ENCODE data around the gene STRA6. TPM values are rescaled to one million over a fixed set of nuclear protein-coding genes. Genes with fewer than 3 reads are reported as not detected.
A peak's percentile ranks its signal among the peaks of the same experiment; 100 is the strongest.

Gene STRA6
- total RNA-seq, 1 experiment from 2014 or later, result 8.4 TPM

- CTCF ChIA-PET, result interaction anchor here (1.1 kb wide), 1 partner anchor 126 kb away, joined by 3 read pairs; no protein-coding TSS in a partner anchor
- peaks cover 34% of the 10 kb centered on the region for H3K4me1 Mint-ChIP-seq (ENCODE audit: low read depth, unreplicated experiment)
- no peak for TF ChIP-seq CTCF (IDR thresholded peaks at IDR 0.05; ENCODE audit: unreplicated experiment)
- H3K36me3 Mint-ChIP-seq (ENCODE audit: insufficient read depth, unreplicated experiment), result peaks cover 5% of the 10 kb centered on the region
- no TSS peak for BruUV-seq (replicated peaks)
- H3K27ac Mint-ChIP-seq (ENCODE audit: unreplicated experiment), result no peak overlapping the region
- intact Hi-C loops (cut with micrococcal nuclease; ENCODE audit: unreplicated experiment), result no loop called here
- peaks cover 34% of the 10 kb centered on the region for H3K27me3 Mint-ChIP-seq (ENCODE audit: unreplicated experiment)
- H3K4me3 Mint-ChIP-seq (ENCODE audit: low read depth, unreplicated experiment), result no peak overlapping the region
- DNase-seq, result no peak
- no peaks in the 10 kb centered on the region for H3K9me3 Mint-ChIP-seq (ENCODE audit: low read depth, unreplicated experiment)
Observed at GRCh38 chr15:74182131-74182530, 20.5 kb downstream of the STRA6 start.

GRCh38 chr15:74180881-74181602 is 21.5 kb downstream of the STRA6 start:
- Mint-ChIP-seq H3K36me3 (ENCODE audit: insufficient read depth, unreplicated experiment) (peaks cover 5% of the 10 kb centered on the region), H3K27ac (ENCODE audit: unreplicated experiment) (no peak overlapping the region)
- TF ChIP-seq CTCF (IDR thresholded peaks at IDR 0.05; ENCODE audit: unreplicated experiment), result no peak

GRCh38 chr15:74179983-74180880 is 22.4 kb downstream of the STRA6 start:
- no TSS peak for BruUV-seq (replicated peaks)
- Mint-ChIP-seq H3K4me1 (ENCODE audit: low read depth, unreplicated experiment) (peaks cover 34% of the 10 kb centered on the region), H3K36me3 (ENCODE audit: insufficient read depth, unreplicated experiment) (peaks cover 12% of the 10 kb centered on the region), H3K9me3 (ENCODE audit: low read depth, unreplicated experiment) (no peaks in the 10 kb centered on the region), H3K27ac (ENCODE audit: unreplicated experiment) (no peak overlapping the region), H3K4me3 (ENCODE audit: low read depth, unreplicated experiment) (no peak overlapping the region), H3K27me3 (ENCODE audit: unreplicated experiment) (peaks cover 43% of the 10 kb centered on the region)
- intact Hi-C loops (cut with micrococcal nuclease; ENCODE audit: unreplicated experiment), result no loop called here
- DNase-seq, result no peak
- no peak for TF ChIP-seq CTCF (IDR thresholded peaks at IDR 0.05; ENCODE audit: unreplicated experiment)
- CTCF ChIA-PET, result interaction anchor here (0.5 to 1.6 kb wide), 7 partner anchors 16 to 693 kb away, joined by 3 to 7 read pairs (median 3); partner anchors contain the start of gene SCAMP2

More at GRCh38 chr15:74180881-74181602, 21.5 kb downstream of the STRA6 start:
- no peak overlapping the region for H3K4me3 Mint-ChIP-seq (ENCODE audit: low read depth, unreplicated experiment)
- peaks cover 44% of the 10 kb centered on the region for H3K27me3 Mint-ChIP-seq (ENCODE audit: unreplicated experiment)
- CTCF ChIA-PET, result interaction anchor here (0.5 to 1.1 kb wide), 3 partner anchors 127 to 692 kb away, joined by 3 to 4 read pairs (median 3); partner anchors contain the start of gene SCAMP2
- BruUV-seq (replicated peaks), result no TSS peak
- intact Hi-C loops (cut with micrococcal nuclease; ENCODE audit: unreplicated experiment), result no loop called here
- no peak for DNase-seq
- no peaks in the 10 kb centered on the region for H3K9me3 Mint-ChIP-seq (ENCODE audit: low read depth, unreplicated experiment)
- peaks cover 34% of the 10 kb centered on the region for H3K4me1 Mint-ChIP-seq (ENCODE audit: low read depth, unreplicated experiment)

GRCh38 chr15:74179101-74179841 is 23.3 kb downstream of the STRA6 start:
- Mint-ChIP-seq H3K27me3 (ENCODE audit: unreplicated experiment) (peaks cover 33% of the 10 kb centered on the region), H3K27ac (ENCODE audit: unreplicated experiment) (peak overlapping the region; percentile 29), H3K9me3 (ENCODE audit: low read depth, unreplicated experiment) (no peaks in the 10 kb centered on the region), H3K4me1 (ENCODE audit: low read depth, unreplicated experiment) (peaks cover 34% of the 10 kb centered on the region), H3K4me3 (ENCODE audit: low read depth, unreplicated experiment) (no peak overlapping the region), H3K36me3 (ENCODE audit: insufficient read depth, unreplicated experiment) (peaks cover 12% of the 10 kb centered on the region)
- DNase-seq, result peak; percentile 74
- no peak for TF ChIP-seq CTCF (IDR thresholded peaks at IDR 0.05; ENCODE audit: unreplicated experiment)
- intact Hi-C loops (cut with micrococcal nuclease; ENCODE audit: unreplicated experiment), result no loop called here
- CTCF ChIA-PET, result interaction anchor here (0.6 to 1.7 kb wide), 8 partner anchors 9 to 219 kb away, joined by 3 to 7 read pairs (median 3); no protein-coding TSS in a partner anchor
- no TSS peak for BruUV-seq (replicated peaks)
